ENCODE data around the gene PGP. TPM values are rescaled to one million over a fixed set of nuclear protein-coding genes. Genes with fewer than 3 reads are reported as not detected.
A peak's percentile ranks its signal among the peaks of the same experiment; 100 is the strongest.

Gene PGP
- total and polyA plus RNA-seq, 10 of the 15 experiments (the other 5 are each of a cell fraction or from before 2014, with no cell fraction given): 0.42 to 28.0 (median 12.1) TPM

DNA sequence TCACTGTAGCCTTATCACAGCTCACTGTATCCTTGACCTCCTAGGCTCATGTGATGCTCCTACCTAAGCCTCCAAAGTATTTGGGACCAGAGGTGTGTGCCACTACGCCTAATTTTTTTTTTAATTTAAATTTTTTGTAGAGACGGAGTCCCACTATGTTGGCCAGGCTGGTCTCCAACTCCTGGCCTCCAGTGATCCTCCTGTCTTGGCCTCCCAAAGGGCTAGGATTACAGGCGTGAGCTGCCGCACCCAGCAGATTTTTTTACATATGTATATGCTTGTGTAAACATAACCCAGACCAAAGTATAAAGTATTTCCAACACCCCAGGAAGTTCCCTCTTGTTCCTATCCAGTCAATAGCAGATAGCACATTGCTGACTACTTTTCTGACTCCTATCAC is 1.7 kb upstream of the PGP start:
- BruUV-seq (replicated peaks): no TSS peak
- ATAC-seq (no peak), FAIRE-seq (no peak), DNase-seq (ENCODE audit: low read depth, low spot score) (no peak)
- POLR2A ChIA-PET: no interaction called here
- Histone ChIP-seq H3K27me3 (replicated peaks in 1 of 2; ENCODE audit: control insufficient read depth in 2 of 2, insufficient read depth in 2 of 2, low read length in 1 of 2) (no peaks in the 10 kb centered on the region), H3K27ac (ENCODE audit: control insufficient read depth, insufficient read depth) (no peak overlapping the region), H2AFZ (ENCODE audit: control insufficient read depth, low read depth, low read length) (no peak overlapping the region), H3K4me3 (no peak overlapping the region), H3K36me3 (ENCODE audit: control insufficient read depth in 2 of 2, insufficient read depth in 2 of 2, low read length in 1 of 2) (no peaks in the 10 kb centered on the region; a peak in 1 of 4 replicates), H4K20me1 (ENCODE audit: control insufficient read depth, insufficient read depth) (no peaks in the 10 kb centered on the region), H3K4me2 (ENCODE audit: control insufficient read depth, insufficient read depth) (peak overlapping the region; percentile 32), H3K9me3 (replicated peaks; ENCODE audit: control insufficient read depth, insufficient read depth, low read length) (no peaks in the 10 kb centered on the region), H3K4me1 (ENCODE audit: control insufficient read depth, insufficient read depth, low read length) (no peaks in the 10 kb centered on the region), H3K9ac (ENCODE audit: control insufficient read depth, insufficient read depth, low read length) (no peak overlapping the region), H3K79me2 (ENCODE audit: control insufficient read depth, insufficient read depth, low read length) (peaks cover 16% of the 10 kb centered on the region)
- RAD21 ChIA-PET (ENCODE audit: unreplicated experiment): no interaction called here
- intact Hi-C loops (cut with micrococcal nuclease; ENCODE audit: unreplicated experiment) (no loop called here), in situ Hi-C loops (cut with MboI) (no loop called here)
- WGBS (ENCODE audit: insufficient coverage, insufficient replicate concordance, low lambda C conversion rate, missing lambda C conversion rate): 91% methylated on average over 4 of the region's 4 CpGs
- SMC1A ChIA-PET (ENCODE audit: uncharacterized antibody, unreplicated experiment): interaction anchor here (0.6 kb wide), 1 partner anchor 782 kb away, joined by 3 read pairs; no protein-coding TSS in a partner anchor
- TF ChIP-seq SMAD1 (IDR thresholded peaks at IDR 0.05; ENCODE audit: low read depth, partially characterized antibody) (no peak), KDM1A (IDR thresholded peaks at IDR 0.05; ENCODE audit: borderline replicate concordance) (no peak), POLR2AphosphoS5 (IDR thresholded peaks at IDR 0.05; ENCODE audit: low read length) (no peak), SIX5 (IDR thresholded peaks at IDR 0.05; ENCODE audit: low read depth, low read length, severe bottlenecking) (no peak), GATAD2B (conservative IDR thresholded peaks at IDR 0.05; ENCODE audit: low read depth) (no peak)
- TF ChIP-seq, protein P1, sequence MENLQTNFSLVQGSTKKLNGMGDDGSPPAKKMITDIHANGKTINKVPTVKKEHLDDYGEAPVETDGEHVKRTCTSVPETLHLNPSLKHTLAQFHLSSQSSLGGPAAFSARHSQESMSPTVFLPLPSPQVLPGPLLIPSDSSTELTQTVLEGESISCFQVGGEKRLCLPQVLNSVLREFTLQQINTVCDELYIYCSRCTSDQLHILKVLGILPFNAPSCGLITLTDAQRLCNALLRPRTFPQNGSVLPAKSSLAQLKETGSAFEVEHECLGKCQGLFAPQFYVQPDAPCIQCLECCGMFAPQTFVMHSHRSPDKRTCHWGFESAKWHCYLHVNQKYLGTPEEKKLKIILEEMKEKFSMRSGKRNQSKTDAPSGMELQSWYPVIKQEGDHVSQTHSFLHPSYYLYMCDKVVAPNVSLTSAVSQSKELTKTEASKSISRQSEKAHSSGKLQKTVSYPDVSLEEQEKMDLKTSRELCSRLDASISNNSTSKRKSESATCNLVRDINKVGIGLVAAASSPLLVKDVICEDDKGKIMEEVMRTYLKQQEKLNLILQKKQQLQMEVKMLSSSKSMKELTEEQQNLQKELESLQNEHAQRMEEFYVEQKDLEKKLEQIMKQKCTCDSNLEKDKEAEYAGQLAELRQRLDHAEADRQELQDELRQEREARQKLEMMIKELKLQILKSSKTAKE (IDR thresholded peaks at IDR 0.05; ENCODE audit: low read depth, poor library complexity, severe bottlenecking): no peak
- TF ChIP-seq, protein P2, sequence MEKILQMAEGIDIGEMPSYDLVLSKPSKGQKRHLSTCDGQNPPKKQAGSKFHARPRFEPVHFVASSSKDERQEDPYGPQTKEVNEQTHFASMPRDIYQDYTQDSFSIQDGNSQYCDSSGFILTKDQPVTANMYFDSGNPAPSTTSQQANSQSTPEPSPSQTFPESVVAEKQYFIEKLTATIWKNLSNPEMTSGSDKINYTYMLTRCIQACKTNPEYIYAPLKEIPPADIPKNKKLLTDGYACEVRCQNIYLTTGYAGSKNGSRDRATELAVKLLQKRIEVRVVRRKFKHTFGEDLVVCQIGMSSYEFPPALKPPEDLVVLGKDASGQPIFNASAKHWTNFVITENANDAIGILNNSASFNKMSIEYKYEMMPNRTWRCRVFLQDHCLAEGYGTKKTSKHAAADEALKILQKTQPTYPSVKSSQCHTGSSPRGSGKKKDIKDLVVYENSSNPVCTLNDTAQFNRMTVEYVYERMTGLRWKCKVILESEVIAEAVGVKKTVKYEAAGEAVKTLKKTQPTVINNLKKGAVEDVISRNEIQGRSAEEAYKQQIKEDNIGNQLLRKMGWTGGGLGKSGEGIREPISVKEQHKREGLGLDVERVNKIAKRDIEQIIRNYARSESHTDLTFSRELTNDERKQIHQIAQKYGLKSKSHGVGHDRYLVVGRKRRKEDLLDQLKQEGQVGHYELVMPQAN (conservative IDR thresholded peaks at IDR 0.05): no peak
- CTCF ChIA-PET: interaction anchor here (0.7 kb wide), 1 partner anchor 213 kb away, joined by 3 read pairs; no protein-coding TSS in a partner anchor
